ENCODE results near the gene RNF44.
"Not testable (repeated sequence)": the region's sequence is repeated elsewhere in the genome, so short reads cannot be mapped to it uniquely, and the experiment has no call there.

Gene RNF44

GRCh38 chr5:176560364-176560763 lies 23.2 kb upstream of the RNF44 start:
- POLR2A ChIA-PET = no interaction called here
- no peak for DNase-seq (ENCODE audit: low read depth, low spot score)
- CTCF ChIA-PET = interaction anchor here (2.2 kb wide), 1 partner anchor 13 kb away, joined by 6 read pairs; no protein-coding TSS in a partner anchor
- no peak overlapping the region for H3K4me3 ChIP-seq (ENCODE audit: low read depth, low read length)
- TF ChIP-seq, protein P1, sequence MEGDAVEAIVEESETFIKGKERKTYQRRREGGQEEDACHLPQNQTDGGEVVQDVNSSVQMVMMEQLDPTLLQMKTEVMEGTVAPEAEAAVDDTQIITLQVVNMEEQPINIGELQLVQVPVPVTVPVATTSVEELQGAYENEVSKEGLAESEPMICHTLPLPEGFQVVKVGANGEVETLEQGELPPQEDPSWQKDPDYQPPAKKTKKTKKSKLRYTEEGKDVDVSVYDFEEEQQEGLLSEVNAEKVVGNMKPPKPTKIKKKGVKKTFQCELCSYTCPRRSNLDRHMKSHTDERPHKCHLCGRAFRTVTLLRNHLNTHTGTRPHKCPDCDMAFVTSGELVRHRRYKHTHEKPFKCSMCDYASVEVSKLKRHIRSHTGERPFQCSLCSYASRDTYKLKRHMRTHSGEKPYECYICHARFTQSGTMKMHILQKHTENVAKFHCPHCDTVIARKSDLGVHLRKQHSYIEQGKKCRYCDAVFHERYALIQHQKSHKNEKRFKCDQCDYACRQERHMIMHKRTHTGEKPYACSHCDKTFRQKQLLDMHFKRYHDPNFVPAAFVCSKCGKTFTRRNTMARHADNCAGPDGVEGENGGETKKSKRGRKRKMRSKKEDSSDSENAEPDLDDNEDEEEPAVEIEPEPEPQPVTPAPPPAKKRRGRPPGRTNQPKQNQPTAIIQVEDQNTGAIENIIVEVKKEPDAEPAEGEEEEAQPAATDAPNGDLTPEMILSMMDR (IDR thresholded peaks at IDR 0.05; ENCODE audit: insufficient read depth, low read length, missing control alignments) = no peak

- H3K4me3 ChIP-seq (ENCODE audit: low read depth, low read length) = no peak overlapping the region
- ChIA-PET CTCF (interaction anchor here (2.1 to 2.2 kb wide), 2 partner anchors 13 to 14 kb away, joined by 6 to 13 read pairs; no protein-coding TSS in a partner anchor), POLR2A (no interaction called here)
- no peak for DNase-seq (ENCODE audit: low read depth, low spot score)
- TF ChIP-seq, protein P1 (IDR thresholded peaks at IDR 0.05; ENCODE audit: insufficient read depth, low read length, missing control alignments) = no peak
These were observed 22.5 kb upstream of the RNF44 start for GRCh38 chr5:176559683-176560082.

GRCh38 chr5:176557846-176558245 lies 20.6 kb upstream of the RNF44 start:
- TF ChIP-seq, protein P1 (IDR thresholded peaks at IDR 0.05; ENCODE audit: insufficient read depth, low read length, missing control alignments) = no peak
- no peak for DNase-seq (ENCODE audit: low read depth, low spot score)
- no peak overlapping the region for H3K4me3 ChIP-seq (ENCODE audit: low read depth, low read length)
- ChIA-PET POLR2A (no interaction called here), CTCF (interaction anchor here (2.1 kb wide), 1 partner anchor 15 kb away, joined by 13 read pairs; no protein-coding TSS in a partner anchor)

GRCh38 chr5:176553260-176554085 lies 16.3 kb upstream of the RNF44 start:
- CTCF ChIA-PET = interaction anchor here (0.8 to 2.1 kb wide), 2 partner anchors 20 to 26 kb away, joined by 3 to 9 read pairs; no protein-coding TSS in a partner anchor
- DNase-seq (ENCODE audit: low read depth, low spot score) = no peak
- H3K4me3 ChIP-seq (ENCODE audit: low read depth, low read length) = no peak overlapping the region
- TF ChIP-seq, protein P1 (IDR thresholded peaks at IDR 0.05; ENCODE audit: insufficient read depth, low read length, missing control alignments) = no peak
- POLR2A ChIA-PET = no interaction called here

DNA sequence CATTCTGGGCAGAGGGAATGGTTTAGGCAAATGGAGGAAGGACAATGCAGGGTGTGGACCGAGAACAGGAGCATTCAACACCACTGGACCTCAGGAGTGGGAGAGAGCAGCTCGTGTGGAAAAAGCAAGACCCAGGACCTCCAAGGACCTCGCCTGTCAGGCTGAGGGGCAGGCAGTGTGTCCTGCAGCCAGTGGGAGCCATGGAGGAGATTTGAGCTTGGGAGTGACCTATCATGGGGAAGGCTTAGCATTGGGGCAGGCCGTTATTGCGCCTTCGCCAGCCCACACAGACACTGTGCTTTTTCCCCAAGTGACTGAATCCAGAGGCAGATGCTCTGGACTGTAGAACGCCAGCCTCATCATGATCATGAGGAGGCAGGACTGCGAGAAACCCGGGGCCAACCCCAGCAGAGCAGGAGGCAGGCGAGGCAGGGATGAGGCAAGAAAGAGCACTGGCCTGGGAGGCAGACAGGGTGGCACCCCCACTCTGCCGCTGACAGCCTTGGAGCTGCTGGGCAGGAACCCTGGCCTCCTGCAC lies 15.2 kb upstream of the RNF44 start:
- CTCF ChIA-PET = interaction anchor here (0.8 kb wide), 1 partner anchor 27 kb away, joined by 3 read pairs; no protein-coding TSS in a partner anchor
- TF ChIP-seq, protein P1 (IDR thresholded peaks at IDR 0.05; ENCODE audit: insufficient read depth, low read length, missing control alignments) = no peak
- no peak overlapping the region for H3K4me3 ChIP-seq (ENCODE audit: low read depth, low read length)
- POLR2A ChIA-PET = no interaction called here
- DNase-seq (ENCODE audit: low read depth, low spot score) = no peak

DNA sequence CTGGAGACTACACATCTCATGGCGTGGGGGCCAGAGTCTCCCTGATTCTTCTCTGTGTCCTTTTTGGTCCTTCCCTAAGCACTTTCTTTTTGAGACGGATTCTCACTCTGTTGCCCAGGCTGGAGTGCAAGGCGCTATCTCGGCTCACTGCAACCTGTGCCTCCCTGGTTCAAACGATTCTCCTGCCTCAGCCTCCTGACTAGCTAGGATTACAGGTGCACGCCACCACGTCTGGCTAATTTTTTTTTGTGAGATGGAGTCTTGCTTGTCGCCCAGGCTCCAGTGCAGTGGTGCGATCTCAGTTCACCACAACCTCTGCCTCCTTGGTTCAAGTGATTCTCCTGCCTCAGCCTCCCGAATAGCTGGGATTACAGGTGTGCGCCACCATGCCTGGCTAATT lies 13.7 kb upstream of the RNF44 start:
- POLR2A ChIA-PET = interaction anchor here (0.6 kb wide), 1 partner anchor 15 kb away, joined by 5 read pairs; no protein-coding TSS in a partner anchor
- CTCF ChIA-PET = interaction anchor here (2.3 kb wide), 1 partner anchor 23 kb away, joined by 9 read pairs; no protein-coding TSS in a partner anchor
- not testable (repeated sequence) for H3K4me3 ChIP-seq (ENCODE audit: low read depth, low read length); DNase-seq (ENCODE audit: low read depth, low spot score)

Data from AG04449 (cell line).